NCI-H1092 (cell line): ENCODE data around the gene MAP3K5.
A peak's percentile ranks its signal among the peaks of the same experiment; 100 is the strongest.

ENCODE experiments used
- DNase-seq: peaks from one replicate; lab custom pipeline; 2025; lab: John Stamatoyannopoulos, UW

MAP3K5 gene

DNA sequence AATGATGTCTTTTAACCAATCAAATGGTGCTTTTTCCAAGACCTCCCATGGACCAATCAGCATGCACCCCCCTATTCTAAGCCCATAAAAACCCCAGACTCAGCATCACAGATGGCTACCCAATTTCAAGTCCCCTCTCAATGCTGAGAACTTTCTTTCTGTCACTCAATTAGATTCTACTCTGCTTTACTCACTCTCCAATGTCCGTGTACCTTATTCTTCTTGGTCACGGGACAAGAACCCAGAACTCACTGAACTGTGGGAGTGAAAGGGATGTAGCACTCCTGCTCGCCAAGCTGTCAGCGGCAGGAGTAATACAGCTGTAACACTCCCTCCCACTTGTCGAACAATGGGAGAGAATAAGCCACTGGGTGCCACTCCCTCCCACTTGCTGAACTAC, 221.2 kb downstream of the MAP3K5 start:
- DNase-seq: no peak

DNA sequence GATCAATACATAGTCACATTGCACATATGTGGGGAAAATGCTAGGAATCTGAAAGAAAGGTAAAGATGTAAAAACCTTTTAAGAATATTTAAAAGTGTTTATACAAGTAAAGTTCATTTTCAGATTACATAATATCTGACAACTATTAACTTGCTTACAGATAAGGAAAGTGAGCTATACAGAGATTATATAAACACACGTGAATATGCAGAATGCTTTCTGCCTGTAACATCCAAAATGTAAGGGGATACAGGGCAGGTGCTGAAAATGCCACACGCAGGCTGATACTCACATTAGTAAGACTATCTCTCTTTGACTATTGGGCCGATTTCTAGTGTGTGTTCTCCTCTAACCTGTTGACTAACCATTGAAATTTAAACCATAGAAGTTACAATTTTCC, 224.1 kb downstream of the MAP3K5 start:
- DNase-seq: no peak

DNA sequence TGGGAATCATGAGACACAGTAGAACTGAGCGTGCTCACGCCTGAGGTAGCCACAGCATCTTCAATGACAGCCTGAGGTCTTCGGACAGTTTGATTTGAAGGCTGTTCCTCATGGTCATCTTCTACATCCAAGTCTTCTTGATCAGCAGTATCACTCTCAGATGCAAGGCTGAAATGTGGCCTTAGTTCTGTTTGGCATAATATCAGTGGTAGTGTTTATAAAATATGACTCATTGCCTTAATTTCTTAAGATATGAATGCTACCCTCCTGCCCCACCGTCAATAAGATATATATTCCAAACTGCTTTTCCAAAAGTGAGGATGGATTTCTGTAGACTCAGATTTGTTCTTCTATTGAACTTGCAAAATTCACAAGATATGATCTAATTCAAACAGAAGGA, 224.6 kb downstream of the MAP3K5 start:
- DNase-seq: no peak

DNA sequence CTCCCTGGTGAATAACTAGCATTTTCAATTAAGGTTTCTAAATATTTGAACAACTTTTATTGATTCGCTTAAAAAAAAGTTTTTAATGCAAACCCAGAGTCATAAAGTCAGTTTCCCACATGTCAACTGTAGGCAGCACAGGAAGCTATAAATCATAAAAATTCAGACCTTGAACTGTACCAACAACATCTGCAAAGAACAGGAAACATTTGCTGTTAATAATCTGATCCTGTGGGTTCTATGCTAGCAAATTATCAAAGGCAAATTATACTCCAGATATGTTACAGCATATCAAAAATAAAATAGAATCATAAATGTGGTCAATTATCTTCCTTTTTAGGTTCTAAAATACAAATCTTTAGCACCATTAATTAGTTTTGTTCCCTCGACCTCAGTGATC, 225.4 kb downstream of the MAP3K5 start:
- DNase-seq: no peak

DNA sequence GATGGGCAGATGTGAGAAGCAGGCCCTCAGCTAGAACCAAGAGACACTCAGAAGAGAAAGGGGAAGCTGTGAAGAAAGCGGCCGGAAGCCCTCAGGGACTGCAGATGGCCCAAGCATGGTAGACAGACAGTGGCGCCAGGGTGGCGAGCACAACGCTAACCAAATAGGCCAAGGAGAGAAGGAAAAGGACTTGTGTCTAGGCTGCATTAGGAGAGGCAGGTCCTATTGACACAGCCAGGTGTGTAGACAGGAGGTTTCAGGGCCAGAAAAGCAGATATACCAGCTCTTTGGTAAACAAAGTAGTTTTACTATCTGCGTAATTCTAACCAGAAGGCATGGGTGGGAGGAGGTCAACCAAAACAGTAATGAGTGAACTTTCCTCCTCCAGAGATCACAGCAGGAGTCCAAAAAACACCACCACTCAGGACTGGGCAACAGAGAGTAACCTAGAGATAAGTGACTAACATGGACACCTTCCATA, 226.2 kb downstream of the MAP3K5 start:
- DNase-seq: no peak

DNA sequence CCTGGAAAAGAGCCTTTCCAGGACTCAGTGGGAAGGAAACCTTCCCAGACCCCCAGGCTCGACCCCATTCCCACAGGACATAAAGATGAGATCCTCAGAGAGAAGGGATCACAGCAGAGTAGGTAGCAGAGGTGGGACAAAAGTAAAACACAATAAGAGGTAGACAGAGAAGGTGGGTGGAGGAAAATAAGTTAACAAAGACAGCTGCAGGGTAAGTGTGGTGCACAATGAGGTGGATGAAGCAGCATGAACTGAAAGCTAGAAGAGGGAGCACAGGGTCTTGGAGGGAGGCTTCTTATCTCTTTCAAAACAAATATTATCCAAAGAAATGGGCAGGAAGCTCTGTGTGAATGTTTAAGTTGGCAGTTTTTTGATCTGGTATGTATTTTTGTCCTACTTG, 228.1 kb downstream of the MAP3K5 start:
- DNase-seq: no peak

DNA sequence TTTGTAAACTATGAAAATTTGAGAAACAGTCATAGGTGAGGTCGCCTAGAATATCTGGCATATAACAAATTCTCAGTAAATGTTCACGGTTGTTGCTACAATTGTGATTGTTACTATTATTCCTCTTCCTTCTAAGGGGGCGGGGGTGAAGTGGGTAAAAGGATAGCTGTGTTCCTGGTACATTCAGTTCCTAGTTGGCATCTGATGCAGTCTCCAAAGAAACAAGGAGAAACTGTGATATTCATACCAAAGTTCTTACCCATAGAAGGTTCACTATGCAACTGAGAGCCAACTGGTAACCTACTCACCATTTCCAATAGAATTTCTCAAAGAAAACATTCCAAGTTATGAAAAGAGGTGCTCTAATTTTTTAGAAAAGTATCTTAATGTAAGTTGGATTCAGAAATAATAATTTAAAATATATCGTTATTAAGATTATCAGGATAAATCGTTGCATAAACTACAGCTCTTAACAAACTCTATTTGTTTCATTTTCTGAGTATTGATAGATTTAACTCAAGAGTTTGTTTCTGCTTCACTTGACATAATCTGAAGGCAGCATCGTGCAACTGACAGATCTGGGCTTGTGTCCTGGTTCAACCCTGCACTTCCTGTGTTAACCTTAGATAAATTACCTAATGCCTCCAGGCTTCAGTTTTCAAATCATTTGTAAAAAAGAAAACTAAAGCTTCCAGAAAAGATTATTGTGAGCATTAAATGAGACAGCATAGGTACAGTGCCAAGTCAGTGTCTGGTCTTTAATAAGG, 228.7 kb downstream of the MAP3K5 start:
- no peak for DNase-seq

DNA sequence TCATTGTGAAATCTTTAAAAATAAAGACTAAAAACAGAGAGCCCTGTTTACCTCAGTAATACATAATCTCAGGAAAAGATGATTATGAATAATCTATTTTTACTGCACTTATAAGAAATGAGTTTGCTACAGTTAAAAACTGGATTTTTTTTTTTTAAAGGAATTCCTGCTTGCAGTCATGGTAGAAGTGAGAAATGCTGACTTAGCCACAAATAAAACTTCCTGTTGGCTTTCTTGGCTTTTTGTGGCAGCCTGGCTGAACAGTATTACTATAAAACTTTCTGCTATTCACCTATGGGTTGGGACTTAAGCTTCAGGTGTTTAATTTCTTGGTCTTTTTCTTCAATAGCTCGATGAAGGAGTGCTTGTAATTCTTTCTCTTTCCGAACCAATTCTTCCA, 230.1 kb downstream of the MAP3K5 start:
- no peak for DNase-seq

DNA sequence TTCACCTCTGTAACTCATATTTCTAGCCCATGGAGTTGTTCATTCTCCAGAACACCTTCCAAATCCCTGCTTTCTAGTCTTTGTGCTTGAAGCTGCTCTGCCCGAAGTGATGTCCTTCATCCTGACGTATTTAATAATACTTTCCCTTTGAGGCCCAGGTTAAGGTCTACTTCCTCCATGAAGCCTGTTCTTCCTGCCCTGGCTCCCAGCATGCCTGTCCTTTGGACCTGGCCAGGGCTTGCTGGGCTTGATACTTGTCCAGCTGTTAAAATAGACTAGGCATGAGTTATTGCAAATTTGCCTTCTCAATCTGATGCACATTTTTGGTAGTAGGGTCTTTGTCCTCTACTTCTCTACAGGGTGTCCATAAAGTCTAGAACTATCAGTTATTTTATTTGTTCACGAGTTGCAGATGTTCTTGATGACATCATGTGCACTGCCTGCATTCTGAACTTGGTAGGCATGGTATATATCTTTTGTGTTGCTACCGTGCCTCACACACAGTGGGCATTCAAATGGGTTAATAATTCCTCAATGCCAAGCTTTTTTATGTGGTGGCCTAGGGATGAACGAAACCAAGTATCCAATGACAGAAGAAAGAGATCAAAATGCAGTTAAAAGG, 239.0 kb downstream of the MAP3K5 start:
- no peak for DNase-seq

DNA sequence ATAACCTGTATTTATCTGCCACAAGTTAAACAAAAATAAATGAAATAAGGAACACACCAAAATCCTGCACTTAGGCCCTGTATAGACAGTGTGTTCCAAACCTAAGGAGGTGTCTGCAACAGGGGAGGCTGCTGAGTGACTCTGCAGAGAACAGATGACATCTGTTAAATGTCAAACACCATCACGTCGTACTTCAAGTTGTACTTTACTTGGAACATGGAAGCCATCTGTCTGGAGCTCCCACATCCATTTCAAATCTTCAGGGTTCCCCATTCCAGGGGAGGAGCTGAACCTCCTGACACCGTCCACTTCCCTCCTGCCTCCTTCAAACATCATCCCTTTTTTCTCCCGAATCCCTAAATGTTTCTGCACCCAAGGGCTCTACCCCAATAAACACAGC, 240.2 kb downstream of the MAP3K5 start:
- no peak for DNase-seq

DNA sequence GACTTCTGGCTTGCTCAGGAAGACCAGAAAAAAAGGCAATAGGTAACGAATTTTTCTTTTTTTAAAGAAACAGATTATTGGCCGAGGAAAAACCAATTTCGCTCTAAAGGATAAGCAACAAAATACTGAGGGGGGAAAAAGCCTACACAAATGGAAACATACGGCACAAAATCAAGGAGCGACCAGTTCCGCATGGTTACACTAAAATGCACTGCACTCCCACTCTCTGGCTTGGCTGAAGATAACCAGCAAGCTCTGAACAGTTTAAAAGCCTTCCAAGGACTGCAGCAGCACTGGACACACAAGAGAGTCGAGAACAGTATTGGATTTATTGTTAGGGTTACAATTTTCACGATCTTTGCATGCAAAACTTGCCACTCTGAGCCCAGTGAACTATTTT, 241.2 kb downstream of the MAP3K5 start:
- DNase-seq: no peak

DNA sequence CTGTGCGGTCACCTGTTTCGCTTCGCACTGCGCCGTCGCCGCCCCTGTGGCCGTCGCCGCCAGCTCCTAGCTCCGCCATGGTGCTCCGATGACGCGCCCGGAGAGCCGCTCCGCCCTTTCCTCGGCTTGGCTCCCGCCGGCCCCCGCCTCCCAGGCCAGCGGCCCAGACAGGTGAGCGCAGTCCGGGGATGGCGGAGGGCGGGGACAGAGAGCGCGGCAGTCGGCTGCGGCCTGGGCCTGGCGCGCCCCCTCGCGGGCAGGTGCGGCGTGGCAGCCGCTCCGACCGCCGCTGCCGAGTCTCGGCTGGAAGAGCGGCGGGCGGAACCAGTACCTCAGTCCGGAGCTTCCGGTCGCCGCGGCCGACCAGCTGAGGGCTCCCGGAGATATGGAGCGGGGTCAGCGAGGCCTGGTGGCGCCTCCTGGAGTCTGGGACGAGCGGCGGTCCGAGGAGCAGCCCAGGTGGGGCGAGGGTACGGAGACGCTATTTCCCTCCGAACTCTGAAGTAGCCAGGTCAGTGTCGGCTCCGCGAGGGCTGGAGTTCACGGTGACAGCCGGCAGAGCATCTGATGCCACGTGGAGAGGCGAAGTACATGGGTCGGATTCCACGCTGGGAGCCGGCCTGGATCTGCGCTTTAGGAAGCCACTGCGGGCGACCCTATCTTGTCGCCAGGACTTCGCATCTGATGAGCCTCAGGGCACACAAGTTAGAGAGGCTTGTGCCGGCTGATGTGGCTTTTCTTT, 241.8 kb downstream of the MAP3K5 start, which contains the start of gene MAP7:
Gene MAP7, minus strand, starts transcription at position 93 of the 742 bp plus-strand sequence. Its CDS starts 14 bp downstream, at position 79.
- peak; percentile 49 for DNase-seq

DNA sequence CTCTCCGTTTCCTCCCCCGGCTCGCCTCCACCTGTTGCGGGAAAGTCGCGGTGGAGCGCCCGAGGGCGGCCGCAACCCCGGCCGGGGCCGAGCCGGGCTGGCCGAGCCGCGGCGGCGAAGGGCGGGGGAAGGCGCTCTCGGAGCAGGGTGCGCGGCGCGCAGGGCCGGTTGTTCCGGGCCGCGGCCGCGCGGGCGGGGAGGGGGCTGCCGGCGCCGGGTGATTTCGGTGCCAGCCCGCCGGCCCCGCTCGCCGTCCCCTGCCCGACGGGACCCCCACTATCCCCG, 242.3 kb downstream of the MAP3K5 start:
- no peak for DNase-seq

DNA sequence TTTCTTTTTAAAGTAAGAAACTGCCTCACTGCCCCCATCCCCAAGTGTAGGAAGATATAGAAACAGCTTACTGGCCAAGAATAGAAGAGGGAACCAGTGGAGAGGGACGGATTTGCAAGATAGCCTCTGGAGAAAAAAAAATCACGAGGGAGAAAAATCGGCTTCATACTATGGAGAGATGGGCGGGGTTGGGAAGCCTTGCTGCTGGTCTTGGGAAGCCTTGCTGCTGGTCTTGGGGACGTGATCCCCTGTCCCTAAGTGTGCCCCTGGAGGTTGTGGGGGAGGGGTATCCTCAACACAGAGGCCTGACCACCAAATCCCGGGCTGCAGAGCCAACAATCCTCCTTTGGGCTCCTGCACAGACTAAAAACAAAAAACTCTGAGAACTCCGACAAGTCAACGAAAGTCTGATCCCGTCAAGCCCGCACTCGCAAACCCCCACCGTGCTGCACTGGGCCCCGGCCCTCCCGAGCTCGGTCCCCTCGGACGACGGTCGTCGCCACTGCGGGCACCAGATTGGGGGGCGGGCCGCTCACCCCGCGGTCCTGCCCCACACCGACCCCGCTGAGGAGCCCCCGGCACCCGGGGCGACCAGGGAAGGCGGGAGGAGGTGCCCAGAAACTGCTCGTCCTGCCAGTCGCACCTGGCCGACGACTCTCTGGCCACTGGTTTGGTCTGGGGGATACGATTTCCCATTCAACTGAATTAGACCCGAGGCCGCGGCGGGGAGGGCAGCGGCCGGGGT, 242.8 kb downstream of the MAP3K5 start:
- no peak for DNase-seq

DNA sequence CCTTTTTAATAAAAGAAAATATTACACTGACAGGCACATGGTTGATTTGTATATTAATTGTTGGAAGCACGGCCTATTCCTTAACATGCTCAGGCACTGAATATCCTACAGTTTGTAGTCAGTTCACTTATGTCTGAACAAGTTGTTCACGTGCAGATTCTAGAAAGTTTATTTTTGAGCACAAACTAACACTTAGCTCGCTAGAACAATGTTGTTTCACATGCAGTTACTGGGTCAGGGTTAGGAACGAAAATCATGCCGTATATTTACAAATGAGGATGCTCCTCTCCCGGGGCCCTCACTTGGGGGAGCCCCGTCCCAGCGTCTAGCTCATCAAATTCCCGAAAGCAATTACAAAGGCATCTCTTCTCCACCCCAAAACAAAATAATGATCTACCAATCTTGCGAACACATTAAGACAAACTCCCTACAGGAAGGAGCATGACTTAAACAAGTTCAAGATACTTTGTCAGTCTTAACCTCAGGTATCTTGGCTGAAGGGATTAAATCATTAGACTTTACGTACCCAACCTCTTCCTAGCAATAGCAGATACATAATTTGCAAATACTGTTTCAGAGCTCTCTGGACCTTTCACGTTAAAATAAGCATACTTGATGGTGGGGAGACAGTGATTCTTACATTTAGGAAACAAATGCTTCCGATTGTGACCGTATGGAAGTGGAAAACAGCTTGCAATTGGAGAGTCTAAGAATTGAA, 243.5 kb downstream of the MAP3K5 start:
- DNase-seq: no peak

DNA sequence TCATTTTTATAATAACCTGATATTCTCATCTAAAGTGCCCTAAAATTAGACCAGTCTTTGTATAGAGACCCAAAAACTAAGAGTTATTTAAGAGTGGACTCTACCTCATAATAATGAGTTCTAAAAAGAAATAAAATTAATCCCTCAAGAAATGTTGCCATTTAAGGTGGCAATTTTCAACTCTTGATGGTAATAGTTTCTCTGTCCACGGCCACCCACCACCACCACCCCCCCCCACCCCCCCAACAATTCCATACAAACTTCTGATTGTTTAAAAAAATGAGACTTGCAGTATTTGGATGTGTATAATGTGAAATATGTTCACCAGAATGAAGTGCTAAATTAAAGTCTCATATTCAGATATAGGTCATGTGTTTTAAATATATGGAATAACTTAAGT, 244.4 kb downstream of the MAP3K5 start:
- no peak for DNase-seq

DNA sequence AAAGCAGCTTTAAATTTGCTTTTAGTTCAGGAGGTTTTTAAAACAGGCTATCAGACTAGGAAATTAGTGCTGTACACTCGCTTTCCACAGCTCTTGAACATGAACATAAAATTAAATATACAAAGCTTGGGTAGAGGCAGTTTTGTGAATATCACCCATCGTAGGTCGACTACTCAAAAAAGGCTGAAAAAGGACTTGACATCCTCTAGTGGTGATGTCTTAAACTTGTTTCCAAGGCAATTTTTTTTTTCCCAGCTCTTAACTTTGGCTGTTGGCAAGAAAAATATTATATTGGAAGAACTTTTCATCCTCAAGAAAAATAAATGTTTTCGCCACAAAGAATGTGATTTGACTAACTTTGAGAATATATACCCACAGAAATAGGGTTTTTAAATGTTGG, 244.9 kb downstream of the MAP3K5 start:
- no peak for DNase-seq

DNA sequence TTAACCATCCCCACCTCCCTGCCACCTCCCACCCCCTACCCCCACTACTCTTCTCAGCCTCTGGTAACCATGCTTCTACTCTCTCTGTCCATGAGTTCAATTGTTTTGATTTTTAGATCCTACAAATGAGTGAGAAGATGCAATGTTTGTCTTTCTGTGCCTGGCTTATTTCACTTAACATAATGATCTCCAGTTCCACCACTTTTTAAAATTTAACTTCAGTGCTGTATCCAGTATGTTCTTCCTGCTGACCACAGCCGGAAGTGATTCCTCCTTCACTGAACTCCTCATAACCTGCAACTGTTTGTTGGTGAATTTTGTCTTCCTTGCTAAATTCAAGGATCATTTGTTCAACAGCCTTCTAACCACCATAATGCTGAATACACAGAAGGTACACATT, 245.9 kb downstream of the MAP3K5 start:
- DNase-seq: no peak

DNA sequence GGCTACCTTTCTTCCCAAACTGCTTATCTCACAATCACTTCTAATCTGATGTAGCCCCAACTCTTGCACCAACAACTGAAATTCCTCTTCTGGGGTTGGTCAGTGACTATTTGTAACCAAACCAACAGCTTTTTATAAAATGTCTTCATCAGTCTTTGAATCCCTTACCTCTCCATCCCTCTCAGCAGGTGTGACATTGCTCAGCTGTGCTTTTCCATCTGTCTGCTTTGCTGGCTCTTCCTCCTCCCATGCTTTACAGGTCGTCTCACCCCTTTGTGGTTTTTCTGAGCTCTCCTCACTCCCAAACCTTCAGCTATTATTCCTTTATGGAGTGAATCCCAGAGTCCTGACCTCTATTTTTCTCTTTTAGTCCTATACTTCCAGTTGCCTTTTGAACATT, 248.0 kb downstream of the MAP3K5 start:
- DNase-seq: no peak

DNA sequence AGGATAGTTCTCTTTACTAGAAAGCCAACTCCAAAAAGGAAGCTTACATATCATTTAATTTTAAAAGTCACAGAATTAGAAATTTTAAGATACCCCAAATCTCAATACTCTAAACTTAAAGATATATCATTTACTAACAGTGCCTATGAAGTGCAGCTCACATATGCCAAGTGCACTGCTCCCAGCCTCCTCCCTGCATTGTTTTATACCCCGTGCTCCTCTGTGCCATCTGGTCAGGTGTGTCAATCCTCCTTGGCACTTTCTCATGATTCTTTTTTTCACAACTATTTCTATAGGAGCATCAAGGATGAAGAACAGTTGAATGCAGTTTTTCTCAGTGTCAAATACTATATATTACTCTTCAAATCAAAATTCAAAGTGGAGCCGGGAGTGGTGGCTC, 250.9 kb downstream of the MAP3K5 start:
- no peak for DNase-seq

DNA sequence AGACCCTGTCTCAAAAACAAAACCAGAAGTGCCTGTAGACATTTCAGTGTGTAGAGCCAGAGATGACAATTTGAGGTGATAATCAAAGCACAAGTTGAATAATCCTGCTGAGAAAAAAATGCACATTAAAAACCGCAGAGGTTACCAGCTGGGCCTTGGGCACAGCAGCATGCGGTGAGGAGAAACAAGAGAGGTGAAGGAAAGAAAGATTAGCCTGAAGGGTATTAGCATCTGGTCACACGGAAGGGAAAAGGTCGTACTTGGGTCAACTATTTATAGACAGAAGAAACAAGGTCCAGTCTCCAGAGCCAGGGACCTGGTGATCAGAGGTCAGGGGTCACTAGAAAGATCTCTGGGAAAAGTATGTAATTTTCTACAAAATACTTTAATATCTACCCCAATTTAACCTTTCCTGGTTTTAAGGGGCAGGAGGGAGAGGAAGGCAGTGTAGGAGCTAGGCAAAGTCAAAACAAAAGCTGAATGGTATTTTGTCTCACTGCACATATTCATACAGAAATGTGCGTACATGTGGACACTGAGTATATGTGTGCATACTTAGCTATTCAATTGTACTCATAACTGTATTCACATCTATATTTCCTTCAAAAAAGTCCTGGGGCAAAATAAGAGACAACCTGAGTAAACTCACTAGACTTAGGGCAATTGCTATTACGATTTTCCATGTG, 252.2 kb downstream of the MAP3K5 start:
- DNase-seq: no peak
